CD4-positive, alpha-beta T cell treated with Interleukin-10 for 1 hour (primary cell): ENCODE measurements around the gene PRDM16.

Source experiments
- DNase-seq: peaks from one replicate; pipeline ENCODE4 v3.0.0-alpha.2; 2020

The PRDM16 gene

DNA sequence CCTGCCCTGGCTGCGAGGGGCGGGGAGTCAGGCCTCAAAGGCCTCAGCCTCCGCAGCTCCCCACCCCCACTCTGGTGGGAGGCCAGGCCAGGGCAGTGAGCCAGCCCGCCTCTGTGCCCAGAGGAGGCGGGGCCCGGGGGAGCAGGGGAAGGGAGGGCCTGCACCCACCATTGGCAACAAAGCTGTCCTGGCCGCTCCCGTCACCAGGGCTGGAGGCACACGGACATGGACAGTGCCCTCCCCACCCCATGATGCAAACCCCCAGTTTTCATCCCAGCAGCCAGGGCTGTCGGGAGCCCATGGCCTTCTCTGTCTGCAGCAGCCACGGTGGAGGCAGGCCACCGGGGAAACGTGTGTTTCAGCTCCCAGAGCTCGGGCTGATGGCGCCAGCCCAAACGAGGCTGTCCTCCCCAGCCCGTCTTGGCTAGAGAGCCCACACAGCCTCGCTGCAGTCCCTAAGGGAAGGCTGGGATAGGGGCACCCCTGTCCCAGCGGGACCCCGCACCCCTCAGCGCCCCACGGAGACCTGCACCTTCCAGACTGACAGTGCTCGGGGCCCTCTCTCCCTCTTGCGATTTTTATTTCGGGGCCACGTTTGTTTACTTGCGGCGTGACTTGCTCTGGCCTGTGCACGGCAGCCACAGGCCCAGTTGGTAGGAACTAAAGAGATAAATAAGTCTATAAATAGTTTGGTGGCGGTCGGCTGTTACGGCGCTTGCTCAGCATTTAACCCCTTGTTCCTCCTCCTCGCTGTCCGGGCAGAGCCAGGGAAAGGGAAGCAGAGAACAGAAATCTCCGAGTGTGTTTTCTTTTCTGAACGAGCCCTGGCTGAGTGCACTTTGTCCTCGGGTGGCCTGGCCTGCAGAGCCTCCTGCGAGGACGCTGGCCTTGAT is 101.8 kb downstream of the PRDM16 start:
- no peak for DNase-seq

DNA sequence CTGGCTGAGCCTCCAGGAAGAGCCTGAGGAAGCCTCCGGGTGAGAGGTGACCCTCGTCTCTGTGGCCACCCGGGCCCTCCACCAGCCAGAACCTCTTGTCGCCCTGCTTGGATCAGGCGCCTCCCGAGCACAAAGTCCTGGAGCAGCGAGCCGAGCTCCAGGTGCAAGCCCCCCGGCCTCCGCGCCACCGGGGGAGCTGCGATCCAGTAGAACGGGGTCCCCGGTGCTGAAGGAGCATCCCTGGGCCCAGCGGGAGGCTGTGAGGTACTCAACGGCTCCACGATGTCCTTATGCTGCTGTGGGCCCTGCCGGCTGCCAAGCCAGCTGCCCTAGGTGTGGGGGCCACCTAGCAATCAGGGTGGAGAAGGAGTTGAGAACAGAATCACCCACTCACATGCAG is 102.8 kb downstream of the PRDM16 start:
- no peak for DNase-seq

DNA sequence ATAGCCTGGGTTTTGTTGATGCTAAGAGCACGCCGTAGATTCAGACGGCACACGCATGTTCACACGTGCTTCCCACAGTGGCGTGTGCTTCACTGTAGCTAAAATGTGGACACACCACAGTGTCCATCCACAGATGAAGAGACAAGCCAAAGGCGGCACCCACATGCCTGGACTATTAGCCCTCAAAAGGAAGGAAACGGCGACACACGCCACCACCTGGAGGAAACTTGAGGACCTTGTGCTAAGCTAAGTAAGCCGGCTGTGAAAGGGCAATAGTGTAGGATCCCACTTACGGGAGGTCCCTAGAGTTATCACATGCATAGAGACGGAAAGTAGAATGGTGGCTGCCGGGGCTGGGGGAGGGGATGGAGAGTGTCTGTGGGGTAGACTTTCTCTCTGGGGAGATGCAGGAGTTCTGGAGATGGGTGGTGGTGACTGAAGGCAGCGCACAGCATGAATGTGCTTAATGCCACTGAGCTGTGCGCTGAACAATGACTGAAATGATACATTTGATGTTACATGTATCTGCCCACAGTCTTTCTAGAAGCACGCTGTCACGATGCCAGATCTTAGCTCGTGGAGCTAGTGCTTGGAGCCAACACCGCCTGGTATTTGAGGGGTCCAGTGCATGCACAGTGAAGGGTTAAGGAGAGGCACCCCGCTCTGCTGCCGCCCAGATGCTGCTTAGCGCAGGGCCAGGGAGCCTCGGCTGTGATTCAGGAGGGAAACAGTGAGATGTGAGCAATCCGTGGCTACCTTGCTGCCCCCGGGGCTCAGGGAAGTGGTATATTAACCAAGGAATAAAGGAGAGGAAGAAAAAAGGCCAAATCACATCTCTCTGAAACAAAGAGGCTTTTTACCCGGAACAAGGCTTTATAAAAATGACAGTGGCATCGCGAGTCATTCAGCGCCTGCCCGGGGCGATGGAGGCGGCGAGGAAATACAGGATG is 103.7 kb downstream of the PRDM16 start:
- DNase-seq: no peak

DNA sequence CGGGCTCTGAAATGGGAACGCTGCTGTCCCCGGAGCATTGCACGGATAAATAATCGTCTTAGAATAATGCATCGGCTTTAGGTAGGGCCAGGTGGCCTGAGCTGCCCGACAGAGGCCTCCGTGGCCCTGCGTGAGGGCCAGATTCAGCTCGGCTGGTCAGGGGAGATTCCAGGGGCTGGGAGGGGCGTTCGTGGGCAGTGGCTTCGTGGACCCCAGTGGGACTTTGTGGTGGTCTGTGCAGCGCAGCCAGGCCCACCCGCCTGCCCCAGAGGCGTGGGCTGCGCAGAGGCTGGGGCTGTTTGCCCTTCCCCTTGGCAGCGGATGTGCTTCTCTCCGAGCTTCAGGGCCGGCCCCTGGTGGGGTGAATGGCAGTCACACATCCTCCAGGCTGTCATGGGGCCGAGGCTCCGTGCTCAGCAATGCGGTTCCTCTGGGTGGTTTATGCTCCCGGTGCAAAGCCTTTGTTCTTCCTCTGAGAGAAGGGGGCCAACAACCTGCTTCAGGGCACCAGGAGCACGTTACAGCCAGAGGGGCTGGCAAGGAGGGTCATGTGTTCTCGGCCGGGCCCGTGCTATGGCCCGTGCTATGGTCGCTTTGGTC is 104.5 kb downstream of the PRDM16 start:
- no peak for DNase-seq

DNA sequence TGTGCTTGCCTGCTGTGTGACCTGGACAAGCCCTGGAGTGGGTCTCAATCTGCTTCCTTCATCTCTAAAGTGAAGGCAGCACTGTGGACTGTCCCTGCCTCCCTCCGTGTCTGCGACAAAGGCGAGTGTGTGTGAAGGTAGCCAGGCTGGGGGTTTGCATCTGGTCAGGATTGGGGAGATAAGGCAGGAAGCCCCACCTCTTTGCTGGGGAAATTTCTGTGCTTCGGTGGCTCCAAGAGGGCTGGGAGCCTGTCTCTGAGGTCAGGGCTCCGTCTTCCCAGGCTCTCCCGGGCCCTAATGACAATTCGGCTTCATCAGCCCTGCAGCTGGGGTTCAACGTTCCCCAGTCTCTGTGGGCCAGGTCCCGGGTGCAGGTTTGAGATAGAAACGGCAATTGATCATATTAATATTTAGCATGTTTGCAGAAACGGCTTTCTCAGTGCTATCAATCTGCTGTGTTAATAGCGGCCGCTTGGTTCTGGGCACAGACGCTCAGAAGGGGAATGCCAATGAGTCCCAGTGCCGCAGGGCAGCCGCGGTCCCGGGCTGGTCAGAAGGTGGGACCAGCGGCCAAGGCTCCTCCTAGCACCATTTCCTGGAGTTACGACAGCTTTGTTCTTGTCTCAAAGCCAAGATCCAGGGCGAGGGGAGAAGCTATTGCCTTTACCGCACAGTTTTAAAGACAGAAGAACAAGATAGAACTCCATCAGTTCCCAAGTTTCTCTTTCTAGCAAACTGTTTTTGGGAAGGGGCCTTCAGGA is 105.7 kb downstream of the PRDM16 start:
- DNase-seq: no peak

DNA sequence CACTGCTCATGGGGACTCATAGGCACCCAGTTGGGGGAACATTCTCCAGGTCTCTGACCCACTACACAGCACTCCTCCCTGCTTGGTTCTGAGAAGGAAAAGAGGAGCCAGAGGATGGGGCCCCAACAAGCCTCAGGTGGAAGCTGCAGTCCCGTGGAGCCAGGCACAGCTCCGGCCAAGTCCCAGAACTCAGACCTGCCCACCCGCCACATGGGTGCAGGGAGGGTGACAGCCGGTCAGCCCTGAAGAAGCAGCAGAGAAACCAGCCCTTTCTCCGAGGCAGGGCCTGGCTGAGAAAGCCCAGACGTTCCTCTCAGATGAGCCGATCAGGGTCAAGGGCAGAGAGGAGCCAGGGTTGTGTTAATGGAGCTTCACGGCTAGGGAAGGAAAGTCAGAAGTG is 106.5 kb downstream of the PRDM16 start:
- DNase-seq: no peak

DNA sequence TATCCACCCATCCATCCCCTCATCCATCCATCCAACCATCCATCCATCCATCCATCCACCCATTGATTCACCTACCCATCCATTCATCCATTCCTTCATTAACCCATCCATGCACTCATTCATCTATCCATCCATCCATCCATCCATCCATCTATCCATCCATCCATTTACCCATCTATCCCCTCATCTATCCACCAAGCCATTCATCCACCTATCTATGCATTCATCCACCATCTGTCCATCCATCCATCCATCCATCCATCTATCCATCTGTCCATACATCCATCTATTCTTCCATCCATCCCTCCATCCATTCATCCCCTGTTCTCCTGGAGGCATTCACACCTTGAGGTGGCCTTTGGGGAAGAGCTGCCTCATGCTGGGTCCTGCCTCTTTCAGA is 107.0 kb downstream of the PRDM16 start:
- DNase-seq: no peak

DNA sequence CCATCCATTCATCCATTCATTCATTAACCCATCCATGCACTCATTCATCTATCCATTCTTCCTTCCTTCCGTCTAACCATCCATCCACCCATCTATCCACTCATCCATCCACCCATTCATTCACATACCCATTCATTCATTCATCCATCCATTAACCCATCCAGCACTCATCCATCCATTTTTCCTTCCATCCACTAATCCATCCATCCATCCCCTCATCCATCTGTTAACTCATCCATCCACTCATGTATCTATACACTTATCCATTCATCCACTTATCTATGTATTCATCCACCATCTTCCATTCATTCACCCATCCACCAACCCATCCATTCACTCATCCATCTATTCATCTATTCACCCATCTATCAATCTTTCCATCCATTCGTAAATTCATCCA is 107.8 kb downstream of the PRDM16 start:
- no peak for DNase-seq

DNA sequence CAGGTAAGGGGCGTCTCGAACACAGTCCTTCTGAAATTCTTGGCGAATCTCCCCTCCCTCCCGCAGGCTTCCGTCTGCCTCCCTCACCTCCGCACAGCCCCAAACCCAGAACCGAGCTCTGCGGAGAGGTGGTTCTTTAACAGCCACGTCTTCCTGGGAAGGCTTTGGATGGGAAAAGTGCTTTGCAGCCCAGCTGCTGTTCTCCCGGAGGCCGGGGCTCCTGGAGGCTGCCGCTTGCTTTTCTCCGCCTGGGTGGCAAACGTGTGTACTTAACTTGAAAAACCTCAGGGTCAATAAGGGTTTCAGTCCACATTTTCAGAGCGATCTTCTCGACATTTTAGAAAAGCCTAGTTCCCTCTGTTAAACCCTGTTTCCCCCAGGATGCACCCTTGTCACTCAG is 109.3 kb downstream of the PRDM16 start:
- DNase-seq: no peak

DNA sequence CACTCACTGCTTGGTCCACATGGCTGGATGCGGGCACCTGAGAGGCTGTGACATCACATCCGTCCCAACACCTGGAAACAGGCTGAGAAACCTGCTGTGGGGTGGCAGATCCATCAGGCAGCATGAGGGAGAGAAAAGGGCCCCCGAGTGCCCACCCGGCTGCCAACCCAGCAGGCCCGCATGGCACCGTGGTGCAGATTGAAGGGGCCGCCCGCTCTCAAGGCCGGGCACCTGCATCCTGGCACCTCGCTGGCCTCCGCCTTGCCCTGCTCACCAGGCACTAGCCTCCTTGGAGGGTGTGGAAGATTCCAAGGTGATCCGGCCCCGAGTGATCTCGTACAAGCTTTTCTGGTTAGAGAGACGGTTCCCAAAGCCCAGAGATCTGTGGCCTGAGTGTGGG is 110.5 kb downstream of the PRDM16 start:
- DNase-seq: no peak

DNA sequence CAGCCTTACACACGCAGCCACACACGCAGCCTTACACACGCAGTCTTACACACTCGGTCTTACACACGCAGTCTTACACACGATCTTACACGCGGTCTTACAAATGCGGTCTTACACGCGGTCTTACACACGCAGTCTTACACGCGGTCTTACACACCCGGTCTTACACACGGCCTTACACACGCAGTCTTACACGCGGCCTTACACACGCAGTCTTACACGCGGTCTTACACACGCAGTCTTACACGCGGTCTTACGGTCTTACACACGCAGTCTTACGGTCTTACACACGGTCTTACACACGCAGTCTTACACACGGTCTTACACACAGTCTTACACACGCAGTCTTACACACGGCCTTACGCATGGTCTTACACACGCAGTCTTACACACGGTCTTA is 111.9 kb downstream of the PRDM16 start:
- DNase-seq: no peak

DNA sequence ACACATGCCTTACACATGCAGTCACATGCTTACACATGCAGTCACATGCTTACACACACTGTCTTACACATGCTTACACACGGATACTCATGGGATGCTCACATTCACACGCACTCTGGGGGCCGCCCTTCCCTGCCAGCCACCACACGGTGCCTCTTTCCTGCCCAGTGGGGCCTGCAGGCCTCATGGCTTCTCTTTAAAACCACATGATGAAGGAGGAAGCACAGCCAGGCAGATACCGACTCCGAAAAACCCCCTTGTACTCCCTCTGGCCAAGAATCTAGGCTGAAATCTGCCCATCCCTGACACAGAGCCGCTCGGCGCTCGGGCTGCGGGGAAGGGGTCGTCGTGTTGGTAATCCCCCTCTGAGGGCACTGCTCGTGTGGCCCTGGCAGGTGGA is 113.0 kb downstream of the PRDM16 start:
- no peak for DNase-seq

DNA sequence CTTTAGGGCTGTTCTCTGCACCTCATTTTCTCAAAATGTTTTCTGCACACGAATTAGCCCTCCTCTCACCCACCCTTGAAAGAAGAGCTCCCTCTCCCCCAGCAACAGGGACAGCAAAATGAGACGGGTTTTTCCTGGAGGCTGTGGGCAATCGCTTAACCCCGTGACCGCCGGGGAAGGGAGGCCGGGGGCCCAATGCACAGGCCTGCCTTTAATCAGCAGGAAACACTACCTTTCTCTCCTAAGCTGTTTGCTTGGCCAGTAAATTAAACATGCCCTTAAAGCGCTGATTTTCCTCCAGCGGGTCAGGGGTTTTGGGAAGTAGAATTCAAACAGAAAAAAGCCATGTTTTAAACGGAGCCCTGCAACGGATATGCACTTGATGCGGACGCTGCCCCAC is 114.4 kb downstream of the PRDM16 start:
- no peak for DNase-seq

DNA sequence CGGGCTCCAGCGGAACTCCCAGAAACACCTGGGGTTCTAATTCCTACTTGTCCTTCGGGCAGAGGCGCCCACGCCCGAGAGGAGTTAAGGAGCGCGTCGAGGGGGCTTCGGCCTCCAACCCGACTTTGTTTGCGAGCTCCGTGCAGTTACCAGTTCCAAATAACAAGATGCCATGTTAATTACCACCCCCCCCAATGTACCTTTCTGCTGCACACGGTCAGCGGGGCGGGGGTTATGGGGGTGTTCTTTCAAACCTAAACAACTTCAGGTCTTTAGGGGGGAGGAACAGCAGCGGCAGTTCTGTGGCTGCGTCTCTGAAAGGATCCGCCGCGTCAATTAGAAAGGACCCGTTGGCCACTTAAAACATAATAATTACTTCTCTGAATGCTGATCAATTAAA is 114.8 kb downstream of the PRDM16 start:
- no peak for DNase-seq

DNA sequence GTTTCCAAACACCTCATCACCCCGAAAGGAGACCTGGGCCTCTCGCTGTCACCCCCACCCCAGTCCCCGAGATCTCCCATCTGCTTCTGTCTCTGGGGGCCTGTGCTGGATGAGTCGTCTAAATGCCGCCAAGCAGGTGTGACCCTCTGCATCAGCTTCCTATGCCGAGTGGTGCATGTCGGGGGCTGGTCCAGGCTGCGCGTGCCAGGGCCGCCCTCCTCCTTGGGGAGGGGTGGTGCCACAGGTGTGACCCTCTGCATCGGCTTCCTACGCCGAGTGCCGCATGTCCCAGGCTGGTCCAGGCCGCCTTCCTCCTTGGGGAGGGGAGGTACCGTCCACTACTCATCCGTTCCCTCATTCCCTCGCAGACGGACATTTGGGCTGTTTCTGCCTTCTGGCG is 115.7 kb downstream of the PRDM16 start:
- DNase-seq: no peak

DNA sequence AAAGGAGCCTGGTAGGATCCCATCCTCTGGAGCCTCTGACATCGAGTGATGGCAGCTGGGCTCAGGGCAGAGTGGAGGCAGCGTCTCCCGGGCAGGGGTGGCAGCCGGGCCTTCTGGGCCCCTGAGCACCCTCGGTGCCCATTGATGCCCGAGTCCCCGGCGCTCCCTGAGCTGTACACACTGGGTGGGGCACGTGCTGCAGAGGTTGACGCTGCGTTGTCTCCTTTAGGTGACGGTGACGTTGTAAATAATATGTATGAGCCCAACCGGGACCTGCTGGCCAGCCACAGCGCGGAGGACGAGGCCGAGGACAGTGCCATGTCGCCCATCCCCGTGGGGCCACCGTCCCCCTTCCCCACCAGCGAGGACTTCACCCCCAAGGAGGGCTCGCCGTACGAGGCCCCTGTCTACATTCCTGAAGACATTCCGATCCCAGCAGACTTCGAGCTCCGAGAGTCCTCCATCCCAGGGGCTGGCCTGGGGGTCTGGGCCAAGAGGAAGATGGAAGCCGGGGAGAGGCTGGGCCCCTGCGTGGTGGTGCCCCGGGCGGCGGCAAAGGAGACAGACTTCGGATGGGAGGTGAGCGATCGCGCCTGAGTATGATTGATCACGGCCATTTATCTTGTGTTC is 117.0 kb downstream of the PRDM16 start:
- DNase-seq: no peak

DNA sequence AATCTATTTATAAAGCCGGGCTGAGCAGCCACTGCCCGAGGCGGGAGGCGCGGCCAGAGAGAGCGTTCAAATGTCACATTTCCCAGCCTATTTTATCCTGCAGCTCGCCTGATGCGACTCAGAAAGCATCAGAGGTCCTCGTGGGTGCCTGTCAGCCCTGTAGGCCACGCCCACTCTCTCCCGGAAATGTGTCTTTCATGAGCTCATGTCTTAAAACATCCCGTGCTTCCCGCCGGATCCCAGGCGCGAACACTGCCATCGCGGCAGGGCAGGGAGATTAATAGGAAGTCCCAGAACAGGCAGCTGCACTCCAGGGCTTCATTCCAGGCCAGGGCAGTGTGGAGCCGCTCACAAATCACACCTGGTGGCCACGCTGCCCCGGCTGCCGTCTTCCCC is 117.5 kb downstream of the PRDM16 start:
- DNase-seq: no peak

DNA sequence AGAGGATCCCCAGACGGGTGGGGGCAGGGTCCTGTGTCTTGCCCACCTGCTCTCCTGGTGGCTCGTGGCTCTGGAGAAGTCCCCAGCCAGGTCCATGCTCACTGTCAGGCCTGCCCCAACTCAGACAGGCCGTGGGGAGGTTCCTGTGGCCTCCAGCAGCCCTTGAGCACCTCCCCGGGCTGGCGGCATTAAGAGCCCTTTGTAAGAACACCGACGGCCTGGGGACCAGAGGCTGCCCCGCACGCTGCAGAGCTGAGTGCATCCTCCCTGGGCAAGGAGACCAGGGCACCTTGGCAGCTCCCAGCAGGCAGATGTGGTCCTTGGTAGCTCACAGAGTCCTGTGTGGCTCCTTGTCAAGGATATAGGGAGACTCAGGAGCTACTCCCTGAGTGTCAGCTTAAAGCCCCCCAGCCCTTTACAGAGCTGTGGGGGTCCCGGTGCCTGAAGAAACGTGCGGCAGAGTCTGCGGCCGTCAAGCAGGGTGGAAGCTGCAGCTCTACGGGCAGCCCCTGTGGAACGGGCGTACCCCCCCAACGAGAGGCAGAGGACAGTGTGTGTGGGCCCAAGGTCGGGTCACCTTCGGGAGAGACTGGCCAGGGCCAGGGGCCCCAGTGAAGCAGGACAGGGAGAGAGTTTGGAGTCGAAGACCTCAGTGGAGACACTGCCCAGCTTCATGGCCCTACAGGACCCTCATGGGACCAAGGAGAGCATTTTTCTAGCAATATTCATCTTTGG is 118.6 kb downstream of the PRDM16 start:
- DNase-seq: no peak

DNA sequence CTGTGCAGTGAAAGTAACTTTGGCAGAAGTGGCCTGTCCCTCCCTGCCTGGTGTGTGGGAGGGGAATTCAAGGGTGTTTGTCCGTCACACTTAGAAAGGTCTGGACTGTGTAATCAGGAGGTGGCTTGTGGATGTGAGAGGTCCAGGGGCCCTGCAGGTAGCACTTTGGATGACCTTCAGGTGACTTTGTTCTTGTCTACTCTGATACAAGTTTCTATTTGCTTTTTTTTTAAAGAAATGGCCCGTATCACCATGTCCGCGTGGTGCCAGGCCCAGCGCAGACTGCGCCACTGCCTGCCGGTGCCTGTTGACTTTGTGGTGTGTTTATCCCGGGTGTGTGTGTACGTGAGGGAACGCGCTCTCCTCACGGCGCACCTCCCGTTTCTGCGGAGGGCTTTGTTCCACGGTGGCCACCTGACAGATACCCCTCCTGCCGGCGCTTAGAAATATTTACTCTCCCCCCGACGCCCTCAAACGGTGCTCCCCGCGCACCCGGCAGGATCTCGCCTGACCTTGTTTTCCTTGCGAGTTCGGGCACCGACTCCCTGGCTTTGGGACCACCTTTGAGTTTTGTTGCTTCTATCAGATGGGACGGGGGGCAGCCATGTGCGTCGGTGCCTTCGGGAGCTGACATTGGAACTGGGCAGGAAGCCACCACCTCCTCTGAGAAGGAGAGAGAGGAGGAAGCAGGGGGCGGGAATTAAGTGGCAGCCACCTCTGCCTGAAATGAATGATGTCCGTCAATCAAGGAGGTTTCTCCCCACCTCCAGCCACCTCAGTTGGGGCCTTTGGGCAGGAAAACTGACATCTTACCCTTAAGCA is 119.4 kb downstream of the PRDM16 start:
- no peak for DNase-seq

DNA sequence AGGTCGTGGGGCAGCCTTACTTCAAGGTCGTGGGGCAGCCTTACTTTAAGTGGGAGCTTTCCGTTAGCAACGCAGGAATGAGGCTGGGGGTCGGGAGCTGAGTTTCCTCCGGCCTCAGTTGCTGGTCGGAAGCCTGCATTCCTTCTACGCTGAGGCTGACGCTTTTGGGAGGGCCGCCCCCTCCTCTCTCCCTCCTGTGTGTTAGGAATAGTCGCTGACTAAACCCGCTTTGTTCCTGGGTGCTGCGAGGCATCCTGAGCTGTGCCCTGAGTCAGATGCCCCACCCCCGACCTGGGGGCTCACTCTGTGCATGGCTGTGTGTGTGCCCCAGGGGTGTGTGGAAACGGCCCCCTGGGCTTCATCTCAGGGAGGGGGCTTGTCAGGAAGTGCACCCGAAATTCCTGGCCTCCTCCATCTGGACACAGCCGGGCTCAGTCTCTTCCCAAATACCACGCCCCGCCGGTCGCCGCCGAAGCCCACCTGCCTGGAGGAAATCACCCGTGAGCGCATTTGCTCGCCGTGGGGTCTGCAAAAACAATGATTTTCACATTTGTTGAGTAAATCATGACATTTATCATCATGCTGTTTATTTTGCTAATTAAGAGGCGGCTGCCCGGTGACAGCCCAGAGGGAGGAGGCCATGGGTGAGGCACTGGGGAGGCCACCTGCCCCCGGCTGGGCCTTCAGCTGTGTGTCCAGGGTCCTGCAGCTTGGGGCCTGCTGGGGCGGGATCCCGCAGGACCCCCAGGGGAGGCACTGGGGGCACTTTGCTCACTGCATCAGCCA is 121.4 kb downstream of the PRDM16 start:
- DNase-seq: no peak
